ENCODE data around the gene CABLES1. TPM values are rescaled to one million over a fixed set of nuclear protein-coding genes. Genes with fewer than 3 reads are reported as not detected.

The CABLES1 gene
- total and polyA plus RNA-seq, 2 of the 8 experiments (the other 6 are each of a cell fraction or from before 2014, with no cell fraction given), result 9.2 to 26.4 TPM

DNA sequence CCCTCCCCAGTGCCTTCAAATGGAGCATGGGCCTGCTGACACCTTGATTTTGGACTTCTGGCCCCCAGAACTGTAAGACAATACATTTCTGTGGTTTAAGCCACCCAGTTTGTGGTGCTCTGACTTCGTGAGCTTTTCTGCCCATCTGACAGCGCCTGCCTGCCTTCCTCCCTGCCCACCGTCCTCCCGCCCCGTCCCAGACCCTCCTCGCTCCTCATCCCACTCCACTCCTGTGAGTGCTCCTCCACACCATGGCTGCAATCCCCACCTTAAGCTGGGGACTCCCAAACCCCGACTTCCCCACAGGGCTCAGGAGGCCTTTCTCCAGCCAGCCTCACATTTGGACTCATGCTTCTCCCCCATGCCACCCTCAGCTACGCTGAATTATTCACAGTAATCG lies 70.7 kb downstream of the CABLES1 start:
- H3K9ac ChIP-seq (replicated peaks in 1 of 4; ENCODE audit: extremely low read depth in 1 of 4, low read depth in 3 of 4, low read length in 3 of 4), result no peak overlapping the region
- peak overlapping the region; percentile 16; the same call in 1 of the 2 replicates for H2BK5ac ChIP-seq (ENCODE audit: low read depth, low read length)
- H2AK5ac ChIP-seq (ENCODE audit: low read depth, low read length), result no peak overlapping the region
- H3K4ac ChIP-seq (replicated peaks; ENCODE audit: insufficient read length, low read depth, low read length), result no peak overlapping the region
- POLR2A ChIA-PET (ENCODE audit: partially characterized antibody), result interaction anchor here (0.9 to 1.5 kb wide), 2 partner anchors 10 to 43 kb away, joined by 3 to 4 read pairs; no protein-coding TSS in a partner anchor
- no peaks in the 10 kb centered on the region for H3K79me2 ChIP-seq (ENCODE audit: control insufficient read depth in 1 of 2, insufficient read depth in 2 of 2, low read length in 2 of 2)
- no peaks in the 10 kb centered on the region for H3K27me3 ChIP-seq (replicated peaks in 1 of 4; ENCODE audit: control insufficient read depth in 3 of 4, extremely low read depth in 1 of 4, insufficient read depth in 3 of 4, low read length in 3 of 4)
- H4K5ac ChIP-seq (ENCODE audit: insufficient read length, low read depth, low read length), result no peak overlapping the region
- H2BK12ac ChIP-seq (ENCODE audit: low read depth, low read length), result no peak overlapping the region
- WGBS, 2 experiments (ENCODE audit: extremely low coverage in 1 of 2, insufficient coverage in 1 of 2, insufficient read length in 1 of 2, insufficient replicate concordance in 2 of 2, low coverage in 1 of 2, low lambda C conversion rate in 2 of 2, missing lambda C conversion rate in 1 of 2), result 90% methylated on average over 6 of the region's 9 CpGs; no CpG with 5 or more reads in 1 of the 2 experiments
- H4K91ac ChIP-seq (replicated peaks; ENCODE audit: insufficient read length, low read length), result no peak overlapping the region
- H3K4me1 ChIP-seq (replicated peaks in 1 of 4; ENCODE audit: control insufficient read depth in 3 of 4, insufficient read depth in 4 of 4, low read length in 3 of 4), result no peaks in the 10 kb centered on the region
- H3K27ac ChIP-seq (ENCODE audit: low read depth, low read length), result no peak overlapping the region
- TF ChIP-seq USF2 (IDR thresholded peaks at IDR 0.05; ENCODE audit: low read length), result no peak
- H2AFZ ChIP-seq (ENCODE audit: low read length), result no peak overlapping the region
- no peaks in the 10 kb centered on the region for H4K20me1 ChIP-seq (replicated peaks in 1 of 2; ENCODE audit: control insufficient read depth in 1 of 2, insufficient read depth in 2 of 2, low read length in 2 of 2)
- H2BK120ac ChIP-seq (replicated peaks; ENCODE audit: low read depth, low read length), result no peak overlapping the region
- H3K4me2 ChIP-seq (ENCODE audit: insufficient read depth in 1 of 2, low read depth in 2 of 2, low read length in 2 of 2), result no peak overlapping the region
- H3K23me2 ChIP-seq (ENCODE audit: low read depth, low read length), result no peaks in the 10 kb centered on the region
- no peak overlapping the region for H3K14ac ChIP-seq (ENCODE audit: insufficient read length)
- H3K56ac ChIP-seq (replicated peaks; ENCODE audit: insufficient read length, low read depth, low read length), result no peak overlapping the region
- FAIRE-seq, result no peak
- CTCF ChIA-PET (ENCODE audit: partially characterized antibody), result interaction anchor here (0.9 to 7.9 kb wide), 19 partner anchors 9 to 199 kb away, joined by 3 to 59 read pairs (median 5); partner anchors contain the start of gene CABLES1
- no peak overlapping the region for H3K4me3 ChIP-seq (ENCODE audit: extremely low read depth in 1 of 4, insufficient read depth in 2 of 4, low read depth in 3 of 4, low read length in 4 of 4)
- no peaks in the 10 kb centered on the region; a peak in 1 of 4 replicates for H3K9me3 ChIP-seq (ENCODE audit: insufficient read depth in 2 of 2, low read depth in 1 of 2, low read length in 1 of 2)
- no peak overlapping the region for H2BK15ac ChIP-seq (ENCODE audit: low read length)
- no peaks in the 10 kb centered on the region; the same call in 1 of the 2 replicates for H3K79me1 ChIP-seq (ENCODE audit: low read depth, low read length)
- H3K23ac ChIP-seq (ENCODE audit: insufficient read length), result no peak overlapping the region
- H3K36me3 ChIP-seq (ENCODE audit: control insufficient read depth in 2 of 4, insufficient read depth in 4 of 4, low read length in 3 of 4), result peaks cover 0 to 14% (median 7%) of the 10 kb centered on the region in 4 experiments; a peak in 5 of 8 replicates
- no peak overlapping the region for H4K8ac ChIP-seq (ENCODE audit: extremely low read depth, insufficient read depth, low read length)
- H3K18ac ChIP-seq (ENCODE audit: extremely low read depth, low read length), result no peak overlapping the region
- no peak overlapping the region for H2BK20ac ChIP-seq (ENCODE audit: low read length)
- DNase-seq (ENCODE audit: low read depth in 1 of 2, low spot score in 2 of 2), result no peak
